ENCODE measurements around the gene ERCC6.

The ERCC6 gene

GRCh38 chr10:49549640-49550346 is 10.9 kb upstream of the ERCC6 start:
- no peak for DNase-seq (ENCODE audit: low read depth in 2 of 3, low spot score in 2 of 3)

- DNase-seq (ENCODE audit: low read depth in 2 of 3, low spot score in 2 of 3) = no peak
Observed at GRCh38 chr10:49543604-49544003, 4.7 kb upstream of the ERCC6 start.

- DNase-seq (ENCODE audit: low read depth in 2 of 3, low spot score in 2 of 3) = no peak
Observed at GRCh38 chr10:49542353-49542752, 3.4 kb upstream of the ERCC6 start.

- DNase-seq (ENCODE audit: low read depth in 2 of 3, low spot score in 2 of 3) = no peak
Observed at GRCh38 chr10:49541762-49542161, 2.8 kb upstream of the ERCC6 start.

GRCh38 chr10:49540056-49540797 is 1.3 kb upstream of the ERCC6 start:
- no peak for DNase-seq (ENCODE audit: low read depth in 2 of 3, low spot score in 2 of 3)

- DNase-seq (ENCODE audit: low read depth in 2 of 3, low spot score in 2 of 3) = no peak
Observed at GRCh38 chr10:49539320-49539885, 482 bp upstream of the ERCC6 start.

- DNase-seq (ENCODE audit: low read depth in 2 of 3, low spot score in 2 of 3) = no peak
Observed at GRCh38 chr10:49534670-49535381, 4.1 kb downstream of the ERCC6 start.

DNA sequence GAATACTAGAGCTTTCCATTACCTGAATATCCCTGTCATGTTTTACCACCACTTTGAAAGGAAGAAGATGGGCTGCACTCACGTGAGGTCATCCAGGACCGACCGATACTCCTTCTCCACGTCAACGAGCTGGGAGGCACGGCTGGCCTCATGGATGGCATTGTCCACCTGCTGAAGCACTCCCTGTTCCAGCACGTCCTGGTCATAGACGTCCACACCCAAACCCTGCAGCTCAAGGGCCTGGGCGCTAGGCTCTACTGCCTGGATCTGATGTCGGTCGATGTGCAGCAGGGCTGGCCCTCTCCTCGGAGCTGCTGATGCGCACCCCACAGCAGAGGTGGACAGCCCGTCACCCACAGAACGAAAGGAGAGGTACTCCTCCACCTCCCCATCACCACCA is 6.5 kb downstream of the ERCC6 start:
- DNase-seq (ENCODE audit: low read depth in 2 of 3, low spot score in 2 of 3) = no peak

DNA sequence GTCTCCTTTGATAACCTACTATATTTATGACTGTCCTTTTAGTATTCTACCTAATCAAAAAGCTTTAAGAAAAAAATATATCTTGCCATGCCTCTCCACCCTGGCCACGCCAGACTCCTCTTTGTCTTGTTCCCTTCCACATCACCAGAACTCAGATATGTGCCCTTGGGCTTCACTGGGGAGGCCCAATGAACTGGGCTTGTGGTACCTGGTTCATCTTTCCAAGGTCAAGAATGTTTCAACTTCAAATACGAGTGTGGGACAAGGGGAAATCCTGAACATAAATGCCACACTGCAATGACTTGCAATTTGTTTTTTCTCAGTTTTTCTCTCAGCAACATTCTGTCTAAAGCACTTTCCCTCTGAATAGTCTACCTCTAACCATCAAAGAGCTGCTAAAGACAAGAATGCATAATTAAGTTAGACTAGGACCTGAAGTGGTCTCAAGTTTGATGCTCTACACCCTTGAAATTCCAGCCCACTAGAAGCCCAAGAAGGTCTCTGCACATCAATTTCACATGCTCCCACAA is 9.9 kb downstream of the ERCC6 start:
- DNase-seq (ENCODE audit: low read depth in 2 of 3, low spot score in 2 of 3) = no peak

DNA sequence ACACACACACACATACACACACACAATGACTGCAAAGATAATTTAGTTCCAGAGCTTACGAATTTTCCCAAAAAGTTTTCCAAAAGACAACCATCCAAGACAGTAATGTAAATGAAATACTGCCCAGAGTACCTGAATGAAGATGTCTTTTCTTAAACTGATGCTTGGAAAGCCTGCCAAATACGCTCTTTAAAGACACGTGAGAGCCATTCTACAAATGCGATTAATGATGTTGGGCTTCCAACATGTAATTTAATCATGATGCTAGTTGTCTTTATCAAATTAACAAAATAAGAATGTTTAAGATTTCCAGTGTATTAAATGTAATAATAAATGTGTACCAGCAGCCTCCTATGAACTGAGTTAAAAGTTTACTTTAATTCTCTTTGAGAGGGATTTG is 11.1 kb downstream of the ERCC6 start:
- no peak for DNase-seq (ENCODE audit: low read depth in 2 of 3, low spot score in 2 of 3)

DNA sequence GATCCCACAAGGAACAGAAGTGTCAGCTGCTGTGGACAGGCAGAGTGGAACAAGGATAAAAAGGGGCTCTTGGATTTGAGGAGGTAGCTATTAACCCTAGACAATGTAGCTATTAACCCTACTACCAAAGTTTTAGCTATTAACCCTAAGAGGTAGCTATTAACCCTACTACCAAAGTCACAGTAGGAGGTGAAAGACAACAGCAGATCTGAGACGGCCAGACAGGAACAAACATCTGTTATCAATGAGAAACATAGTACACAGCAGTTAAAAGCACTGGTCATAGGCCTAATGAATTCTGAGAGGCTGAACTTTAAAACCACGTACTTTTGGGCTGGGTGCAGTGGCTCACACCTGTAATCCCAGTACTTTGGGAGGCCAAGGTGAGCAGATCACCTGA is 11.9 kb downstream of the ERCC6 start:
- no peak for DNase-seq (ENCODE audit: low read depth in 2 of 3, low spot score in 2 of 3)

DNA sequence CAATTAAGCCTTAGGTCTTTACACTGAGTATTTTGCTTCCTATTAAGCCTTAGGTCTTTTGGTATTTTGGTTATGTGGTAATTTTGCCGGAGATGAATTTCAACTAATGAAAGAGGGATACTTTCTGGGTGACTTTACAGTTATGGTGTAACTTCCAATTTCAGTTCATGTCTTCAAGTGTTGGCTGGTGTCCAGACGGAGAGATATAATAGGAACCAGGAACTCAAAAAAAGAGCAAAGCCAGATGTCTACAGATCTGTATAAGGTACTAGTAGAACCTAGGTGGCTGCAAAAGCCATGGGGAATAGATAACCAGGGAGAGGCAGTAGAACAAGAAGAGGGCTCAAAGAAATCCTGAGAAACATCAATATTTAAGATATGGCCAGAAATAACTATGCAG is 12.3 kb downstream of the ERCC6 start:
- no peak for DNase-seq (ENCODE audit: low read depth in 2 of 3, low spot score in 2 of 3)

- DNase-seq (ENCODE audit: low read depth in 2 of 3, low spot score in 2 of 3) = no peak
Observed at GRCh38 chr10:49524496-49524895, 14.4 kb downstream of the ERCC6 start.

DNA sequence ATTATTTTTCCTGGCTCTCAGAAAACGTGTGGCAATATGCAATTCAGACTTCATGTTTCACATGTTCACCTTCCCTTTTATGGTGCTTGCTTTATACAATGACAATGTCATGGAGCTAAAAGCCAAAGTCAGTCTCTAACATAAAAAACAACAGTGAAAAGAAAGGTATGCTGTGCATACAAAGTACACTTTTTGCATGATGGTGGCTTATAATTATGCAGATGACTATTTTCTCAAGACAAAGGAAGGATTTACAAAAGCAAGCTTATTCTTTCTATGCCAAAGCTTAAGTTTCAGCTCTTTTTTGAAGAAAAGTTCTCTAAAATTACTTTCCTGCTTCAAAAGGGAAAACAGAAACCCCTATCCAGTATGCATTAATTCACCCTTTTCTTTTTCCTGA is 15.6 kb downstream of the ERCC6 start:
- DNase-seq (ENCODE audit: low read depth in 2 of 3, low spot score in 2 of 3) = no peak

- DNase-seq (ENCODE audit: low read depth in 2 of 3, low spot score in 2 of 3) = no peak
Observed at GRCh38 chr10:49521062-49521461, 17.9 kb downstream of the ERCC6 start.

GRCh38 chr10:49520122-49520775 is 18.7 kb downstream of the ERCC6 start:
- no peak for DNase-seq (ENCODE audit: low read depth in 2 of 3, low spot score in 2 of 3)

- DNase-seq (ENCODE audit: low read depth in 2 of 3, low spot score in 2 of 3) = no peak
Observed at GRCh38 chr10:49519717-49520116, 19.2 kb downstream of the ERCC6 start.

DNA sequence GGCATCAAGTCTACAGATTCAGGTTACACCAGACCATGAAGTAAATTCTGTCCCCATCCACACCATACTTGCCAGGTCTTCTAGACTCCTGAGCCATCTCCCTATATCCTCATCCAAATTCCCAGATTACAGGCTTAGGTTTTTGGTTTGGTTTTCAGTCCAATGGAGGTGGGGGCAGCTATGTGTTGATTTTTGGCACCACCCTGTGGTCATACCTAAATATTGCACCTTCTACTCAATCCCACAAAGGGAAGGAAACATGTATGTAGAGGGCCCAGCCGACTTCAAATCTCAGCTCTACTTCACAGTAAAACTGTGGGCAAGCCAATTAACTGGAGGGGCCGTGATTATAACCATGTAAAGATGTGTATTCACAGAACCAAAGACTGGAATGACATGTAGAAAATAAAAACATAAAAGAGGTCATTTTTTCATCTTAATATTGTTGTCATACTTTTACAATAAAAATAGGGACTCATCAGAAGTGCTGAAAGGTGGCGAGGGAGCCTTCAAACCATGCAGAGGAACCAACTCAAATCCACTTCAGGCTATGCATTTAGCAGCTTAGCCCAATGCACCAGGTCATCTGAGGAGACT is 19.8 kb downstream of the ERCC6 start:
- no peak for DNase-seq (ENCODE audit: low read depth in 2 of 3, low spot score in 2 of 3)

- DNase-seq (ENCODE audit: low read depth in 2 of 3, low spot score in 2 of 3) = no peak
Observed at GRCh38 chr10:49518566-49518965, 20.4 kb downstream of the ERCC6 start.

DNA sequence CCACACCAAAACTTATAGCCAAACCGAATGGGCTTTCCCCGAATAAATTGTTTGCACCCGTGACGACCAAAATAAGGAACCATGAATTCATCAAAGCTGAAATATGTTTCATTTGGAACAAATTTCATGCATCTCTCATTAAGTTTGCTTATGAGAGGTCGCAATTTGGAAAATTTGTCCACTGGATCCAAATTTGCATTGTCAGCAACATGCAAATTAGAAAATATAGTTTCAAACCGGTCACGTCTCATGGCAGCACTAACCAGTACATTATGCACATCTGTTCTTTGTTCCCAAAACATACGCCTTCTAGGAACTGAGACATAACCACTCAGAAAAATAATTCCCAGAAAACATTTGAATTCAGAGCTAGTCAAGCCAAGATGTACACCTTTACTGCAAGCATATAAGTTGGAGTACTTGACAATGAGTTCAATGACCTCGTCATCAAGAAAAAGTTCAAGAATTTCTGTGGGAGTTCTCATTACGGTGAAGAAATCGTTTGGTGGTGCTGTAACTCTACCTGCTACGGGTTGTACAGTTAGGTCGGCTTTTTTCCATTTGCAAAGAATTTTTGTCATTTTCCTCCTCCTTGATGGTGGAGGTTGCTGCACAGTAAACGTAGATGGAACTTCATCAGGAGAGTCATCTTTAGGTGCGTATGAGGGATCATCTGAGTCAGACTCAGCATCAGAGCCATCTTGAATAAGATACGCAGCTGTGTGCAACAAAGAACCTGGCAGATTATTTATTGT is 22.5 kb downstream of the ERCC6 start:
- DNase-seq (ENCODE audit: low read depth in 2 of 3, low spot score in 2 of 3) = no peak
